Fibroblast of lung (primary cell): ENCODE results near the gene PABPC1L2A.

ENCODE experiments used
- CTCF ChIP-seq, 2 donors: IDR thresholded peaks in 1 of 2; conservative IDR thresholded peaks in 1 of 2; 1 replicate in 1 of 2; 2 replicates in 1 of 2; pipeline ENCODE4 v1.5.1; 2011 to 2012; ENCODE audit warnings: low read length in 2 of 2, control low read depth in 1 of 2, inconsistent platforms in 1 of 2, low read depth in 1 of 2, mild to moderate bottlenecking in 1 of 2
- EZH2 ChIP-seq: IDR thresholded peaks from 2 replicates; pipeline ENCODE4 v1.5.1; 2012; ENCODE audit warnings: low read length, control low read depth, mild to moderate bottlenecking; ENCODE audit errors: missing control alignments

GRCh38 chrX:73068467-73069364 lies 10.6 kb downstream of the PABPC1L2A start:
- TF ChIP-seq CTCF (conservative IDR thresholded peaks at IDR 0.05 in 1 of 2, IDR thresholded peaks at IDR 0.05 in 1 of 2; ENCODE audit: low read depth in 1 of 2, low read length in 2 of 2) (no peak), EZH2 (no peak)
